ENCODE data around the gene KRTAP10-12.

DNA sequence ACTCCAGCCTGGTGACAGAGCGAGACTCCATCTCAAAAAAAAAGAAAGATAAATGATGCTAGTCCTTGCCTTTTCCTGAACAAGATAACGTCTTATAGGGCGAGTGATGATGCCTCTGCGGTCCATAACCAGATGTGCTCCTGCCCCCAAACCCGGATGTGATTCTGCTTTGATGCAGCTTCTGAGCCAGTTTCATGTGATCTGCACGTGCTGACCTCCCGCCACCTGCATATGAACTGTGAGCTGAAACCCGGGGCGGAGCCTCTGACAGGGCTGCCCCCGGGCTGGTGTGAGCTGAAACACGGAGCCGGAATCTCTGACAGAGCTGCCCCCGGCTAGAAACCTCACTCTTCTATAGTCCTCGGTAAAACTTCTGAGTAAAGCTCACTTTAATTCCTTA lies 43.8 kb upstream of the KRTAP10-12 start:
- TF ChIP-seq, protein P1, sequence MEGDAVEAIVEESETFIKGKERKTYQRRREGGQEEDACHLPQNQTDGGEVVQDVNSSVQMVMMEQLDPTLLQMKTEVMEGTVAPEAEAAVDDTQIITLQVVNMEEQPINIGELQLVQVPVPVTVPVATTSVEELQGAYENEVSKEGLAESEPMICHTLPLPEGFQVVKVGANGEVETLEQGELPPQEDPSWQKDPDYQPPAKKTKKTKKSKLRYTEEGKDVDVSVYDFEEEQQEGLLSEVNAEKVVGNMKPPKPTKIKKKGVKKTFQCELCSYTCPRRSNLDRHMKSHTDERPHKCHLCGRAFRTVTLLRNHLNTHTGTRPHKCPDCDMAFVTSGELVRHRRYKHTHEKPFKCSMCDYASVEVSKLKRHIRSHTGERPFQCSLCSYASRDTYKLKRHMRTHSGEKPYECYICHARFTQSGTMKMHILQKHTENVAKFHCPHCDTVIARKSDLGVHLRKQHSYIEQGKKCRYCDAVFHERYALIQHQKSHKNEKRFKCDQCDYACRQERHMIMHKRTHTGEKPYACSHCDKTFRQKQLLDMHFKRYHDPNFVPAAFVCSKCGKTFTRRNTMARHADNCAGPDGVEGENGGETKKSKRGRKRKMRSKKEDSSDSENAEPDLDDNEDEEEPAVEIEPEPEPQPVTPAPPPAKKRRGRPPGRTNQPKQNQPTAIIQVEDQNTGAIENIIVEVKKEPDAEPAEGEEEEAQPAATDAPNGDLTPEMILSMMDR (IDR thresholded peaks at IDR 0.05) = no peak
- TF ChIP-seq, protein P2, sequence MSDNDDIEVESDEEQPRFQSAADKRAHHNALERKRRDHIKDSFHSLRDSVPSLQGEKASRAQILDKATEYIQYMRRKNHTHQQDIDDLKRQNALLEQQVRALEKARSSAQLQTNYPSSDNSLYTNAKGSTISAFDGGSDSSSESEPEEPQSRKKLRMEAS (CRISPR knock-in tag; IDR thresholded peaks at IDR 0.05) = peak; percentile 72; the same call in 1 of the 2 replicates
- no peak for TF ChIP-seq PRRX2 (CRISPR knock-in tag; IDR thresholded peaks at IDR 0.05)
- TF ChIP-seq TCF7 (CRISPR knock-in tag; IDR thresholded peaks at IDR 0.05; ENCODE audit: low read depth) = no peak
- no peak for TF ChIP-seq TEAD4 (CRISPR knock-in tag; IDR thresholded peaks at IDR 0.05)
- no peak for TF ChIP-seq CREB1 (CRISPR knock-in tag; IDR thresholded peaks at IDR 0.05)
- no peak for TF ChIP-seq GTF2I (CRISPR knock-in tag; conservative IDR thresholded peaks at IDR 0.05)
- TF ChIP-seq, protein P3, sequence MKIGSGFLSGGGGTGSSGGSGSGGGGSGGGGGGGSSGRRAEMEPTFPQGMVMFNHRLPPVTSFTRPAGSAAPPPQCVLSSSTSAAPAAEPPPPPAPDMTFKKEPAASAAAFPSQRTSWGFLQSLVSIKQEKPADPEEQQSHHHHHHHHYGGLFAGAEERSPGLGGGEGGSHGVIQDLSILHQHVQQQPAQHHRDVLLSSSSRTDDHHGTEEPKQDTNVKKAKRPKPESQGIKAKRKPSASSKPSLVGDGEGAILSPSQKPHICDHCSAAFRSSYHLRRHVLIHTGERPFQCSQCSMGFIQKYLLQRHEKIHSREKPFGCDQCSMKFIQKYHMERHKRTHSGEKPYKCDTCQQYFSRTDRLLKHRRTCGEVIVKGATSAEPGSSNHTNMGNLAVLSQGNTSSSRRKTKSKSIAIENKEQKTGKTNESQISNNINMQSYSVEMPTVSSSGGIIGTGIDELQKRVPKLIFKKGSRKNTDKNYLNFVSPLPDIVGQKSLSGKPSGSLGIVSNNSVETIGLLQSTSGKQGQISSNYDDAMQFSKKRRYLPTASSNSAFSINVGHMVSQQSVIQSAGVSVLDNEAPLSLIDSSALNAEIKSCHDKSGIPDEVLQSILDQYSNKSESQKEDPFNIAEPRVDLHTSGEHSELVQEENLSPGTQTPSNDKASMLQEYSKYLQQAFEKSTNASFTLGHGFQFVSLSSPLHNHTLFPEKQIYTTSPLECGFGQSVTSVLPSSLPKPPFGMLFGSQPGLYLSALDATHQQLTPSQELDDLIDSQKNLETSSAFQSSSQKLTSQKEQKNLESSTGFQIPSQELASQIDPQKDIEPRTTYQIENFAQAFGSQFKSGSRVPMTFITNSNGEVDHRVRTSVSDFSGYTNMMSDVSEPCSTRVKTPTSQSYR (CRISPR knock-in tag; IDR thresholded peaks at IDR 0.05) = no peak
- no peak for TF ChIP-seq NFYB (CRISPR knock-in tag; conservative IDR thresholded peaks at IDR 0.05; ENCODE audit: low read depth)
- TF ChIP-seq, protein P4, sequence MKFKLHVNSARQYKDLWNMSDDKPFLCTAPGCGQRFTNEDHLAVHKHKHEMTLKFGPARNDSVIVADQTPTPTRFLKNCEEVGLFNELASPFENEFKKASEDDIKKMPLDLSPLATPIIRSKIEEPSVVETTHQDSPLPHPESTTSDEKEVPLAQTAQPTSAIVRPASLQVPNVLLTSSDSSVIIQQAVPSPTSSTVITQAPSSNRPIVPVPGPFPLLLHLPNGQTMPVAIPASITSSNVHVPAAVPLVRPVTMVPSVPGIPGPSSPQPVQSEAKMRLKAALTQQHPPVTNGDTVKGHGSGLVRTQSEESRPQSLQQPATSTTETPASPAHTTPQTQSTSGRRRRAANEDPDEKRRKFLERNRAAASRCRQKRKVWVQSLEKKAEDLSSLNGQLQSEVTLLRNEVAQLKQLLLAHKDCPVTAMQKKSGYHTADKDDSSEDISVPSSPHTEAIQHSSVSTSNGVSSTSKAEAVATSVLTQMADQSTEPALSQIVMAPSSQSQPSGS (CRISPR knock-in tag; IDR thresholded peaks at IDR 0.05; ENCODE audit: borderline replicate concordance, low read depth) = no peak; the same call in 1 of the 2 replicates
- TF ChIP-seq SMAD3 (CRISPR knock-in tag; IDR thresholded peaks at IDR 0.05; ENCODE audit: borderline replicate concordance) = no peak
- TF ChIP-seq, protein P5, sequence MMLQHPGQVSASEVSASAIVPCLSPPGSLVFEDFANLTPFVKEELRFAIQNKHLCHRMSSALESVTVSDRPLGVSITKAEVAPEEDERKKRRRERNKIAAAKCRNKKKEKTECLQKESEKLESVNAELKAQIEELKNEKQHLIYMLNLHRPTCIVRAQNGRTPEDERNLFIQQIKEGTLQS (CRISPR knock-in tag; conservative IDR thresholded peaks at IDR 0.05) = no peak
- 0 out of 2 replicates have a peak, but pooled peaks have one; percentile 37 for TF ChIP-seq SP1 (CRISPR knock-in tag; conservative IDR thresholded peaks at IDR 0.05)
